ENCODE results near the gene PRKN. TPM values are rescaled to one million over a fixed set of nuclear protein-coding genes. Genes with fewer than 3 reads are reported as not detected.
"Not testable (repeated sequence)": the region's sequence is repeated elsewhere in the genome, so short reads cannot be mapped to it uniquely, and the experiment has no call there.

Gene PRKN
- total RNA-seq, 6 experiments from 2014 or later, result 0.32 TPM; not detected in 5

DNA sequence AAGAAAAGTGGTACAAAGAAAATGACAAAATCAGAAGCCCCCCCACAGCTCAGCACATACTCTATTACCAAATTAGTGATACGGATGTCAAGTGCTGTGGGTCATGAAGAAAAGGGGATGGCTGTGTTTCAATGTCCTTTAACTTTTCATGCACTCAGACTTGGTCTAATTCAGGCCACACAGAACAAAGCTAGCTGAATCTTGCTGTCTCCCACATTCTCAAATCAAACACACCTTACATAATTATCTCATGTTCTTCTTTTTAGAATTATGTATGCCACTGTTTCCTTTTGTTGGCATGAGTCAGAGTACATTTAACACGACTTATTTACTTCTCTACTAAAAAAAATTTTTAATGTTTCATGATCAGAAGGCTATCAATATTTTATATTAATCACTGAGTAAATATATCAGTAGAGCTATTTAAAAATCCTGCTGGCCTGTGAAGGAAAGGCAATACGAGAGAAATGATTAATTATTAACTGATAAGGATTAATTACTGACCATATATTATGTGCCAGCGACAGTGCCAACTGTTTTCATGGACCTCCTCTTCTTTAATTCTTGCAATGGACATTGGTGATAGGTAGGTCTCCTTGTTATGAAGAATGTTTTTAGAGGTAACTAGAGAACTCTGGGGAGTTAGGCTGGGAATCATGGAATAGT, 857.2 kb downstream of the PRKN start:
- Mint-ChIP-seq H3K36me3 (ENCODE audit: low read depth) (0 out of 2 replicates have a peak, but pooled peaks cover 4% of the 10 kb centered on the region), H3K27ac (no peak overlapping the region), H3K4me3 (no peak overlapping the region), H3K9me3 (peaks cover 26% of the 10 kb centered on the region), H3K4me1 (ENCODE audit: low read depth) (no peaks in the 10 kb centered on the region), H3K27me3 (ENCODE audit: insufficient read depth) (no peaks in the 10 kb centered on the region)
- TF ChIP-seq, protein P1, sequence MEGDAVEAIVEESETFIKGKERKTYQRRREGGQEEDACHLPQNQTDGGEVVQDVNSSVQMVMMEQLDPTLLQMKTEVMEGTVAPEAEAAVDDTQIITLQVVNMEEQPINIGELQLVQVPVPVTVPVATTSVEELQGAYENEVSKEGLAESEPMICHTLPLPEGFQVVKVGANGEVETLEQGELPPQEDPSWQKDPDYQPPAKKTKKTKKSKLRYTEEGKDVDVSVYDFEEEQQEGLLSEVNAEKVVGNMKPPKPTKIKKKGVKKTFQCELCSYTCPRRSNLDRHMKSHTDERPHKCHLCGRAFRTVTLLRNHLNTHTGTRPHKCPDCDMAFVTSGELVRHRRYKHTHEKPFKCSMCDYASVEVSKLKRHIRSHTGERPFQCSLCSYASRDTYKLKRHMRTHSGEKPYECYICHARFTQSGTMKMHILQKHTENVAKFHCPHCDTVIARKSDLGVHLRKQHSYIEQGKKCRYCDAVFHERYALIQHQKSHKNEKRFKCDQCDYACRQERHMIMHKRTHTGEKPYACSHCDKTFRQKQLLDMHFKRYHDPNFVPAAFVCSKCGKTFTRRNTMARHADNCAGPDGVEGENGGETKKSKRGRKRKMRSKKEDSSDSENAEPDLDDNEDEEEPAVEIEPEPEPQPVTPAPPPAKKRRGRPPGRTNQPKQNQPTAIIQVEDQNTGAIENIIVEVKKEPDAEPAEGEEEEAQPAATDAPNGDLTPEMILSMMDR (IDR thresholded peaks at IDR 0.05), result no peak
- DNase-seq, result no peak

DNA sequence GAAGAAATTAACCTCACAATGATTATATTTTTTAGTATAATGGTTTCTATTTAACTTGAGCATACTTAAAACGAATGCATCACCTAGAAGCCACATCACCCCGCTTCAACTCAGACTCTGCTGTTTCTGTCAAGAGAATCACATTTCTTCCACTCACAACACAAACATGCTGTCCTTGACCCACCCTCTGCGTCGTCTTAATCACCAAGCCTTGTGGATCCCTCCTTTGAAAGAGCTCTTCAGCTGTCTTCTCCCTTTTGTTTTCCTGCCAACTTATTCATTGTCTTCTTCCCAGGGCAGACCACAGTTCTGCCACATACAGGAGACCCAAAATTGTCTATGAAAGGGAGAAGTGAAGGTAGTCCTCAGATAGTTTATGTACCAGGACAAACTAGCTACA, 858.1 kb downstream of the PRKN start:
- Mint-ChIP-seq H3K4me1 (ENCODE audit: low read depth) (no peaks in the 10 kb centered on the region), H3K4me3 (no peak overlapping the region), H3K9me3 (peaks cover 33% of the 10 kb centered on the region), H3K27me3 (ENCODE audit: insufficient read depth) (no peaks in the 10 kb centered on the region), H3K27ac (no peak overlapping the region), H3K36me3 (ENCODE audit: low read depth) (0 out of 2 replicates have a peak, but pooled peaks cover 4% of the 10 kb centered on the region)
- TF ChIP-seq, protein P1 (IDR thresholded peaks at IDR 0.05), result no peak
- DNase-seq, result no peak

DNA sequence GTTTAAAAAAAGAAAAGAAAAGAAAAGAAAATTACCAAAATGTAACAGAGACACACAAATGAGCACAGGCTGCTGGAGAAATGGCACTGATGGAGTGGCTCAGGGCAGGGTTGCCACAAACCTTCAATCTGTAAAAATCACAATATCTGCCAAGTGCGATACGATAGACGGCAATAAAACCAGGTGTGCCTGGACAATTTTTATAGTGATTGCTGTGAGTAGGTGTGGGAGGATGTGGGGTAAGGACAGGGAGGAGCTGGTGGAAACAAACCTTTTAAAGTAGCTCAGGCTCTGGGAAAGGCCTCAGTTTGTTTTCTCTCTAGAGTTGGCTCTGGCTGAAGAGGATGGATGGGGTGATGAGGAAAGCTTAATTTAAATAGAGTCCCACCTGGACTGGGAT, 861.0 kb downstream of the PRKN start:
- Mint-ChIP-seq H3K4me3 (no peak overlapping the region), H3K4me1 (ENCODE audit: low read depth) (no peaks in the 10 kb centered on the region), H3K27ac (no peak overlapping the region), H3K36me3 (ENCODE audit: low read depth) (0 out of 2 replicates have a peak, but pooled peaks cover 4% of the 10 kb centered on the region), H3K27me3 (ENCODE audit: insufficient read depth) (no peaks in the 10 kb centered on the region), H3K9me3 (peaks cover 46% of the 10 kb centered on the region)
- DNase-seq, result no peak
- TF ChIP-seq, protein P1 (IDR thresholded peaks at IDR 0.05), result no peak

DNA sequence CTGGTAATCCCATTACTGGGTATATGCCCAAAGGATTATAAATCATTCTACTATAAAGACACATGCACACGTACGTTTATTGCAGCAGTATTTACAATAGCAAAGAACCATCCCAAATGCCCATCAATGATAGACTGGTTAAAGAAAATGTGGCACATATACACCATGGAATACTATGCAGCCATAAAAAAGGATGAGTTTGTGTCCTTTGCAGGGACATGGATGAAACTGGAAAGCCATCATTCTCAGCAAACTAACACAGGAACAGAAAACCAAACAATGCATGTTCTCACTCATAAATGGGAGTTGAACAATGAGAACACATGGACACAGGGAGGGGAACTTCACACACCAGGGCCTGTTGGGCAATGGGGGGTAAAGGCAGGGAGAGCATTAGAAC, 866.5 kb downstream of the PRKN start:
- H3K4me1 Mint-ChIP-seq (ENCODE audit: low read depth); DNase-seq; H3K36me3 Mint-ChIP-seq (ENCODE audit: low read depth); H3K4me3 Mint-ChIP-seq; H3K27me3 Mint-ChIP-seq (ENCODE audit: insufficient read depth); H3K27ac Mint-ChIP-seq: not testable (repeated sequence)
- peaks cover 56% of the 10 kb centered on the region for H3K9me3 Mint-ChIP-seq

- Mint-ChIP-seq H3K27ac (no peak overlapping the region), H3K36me3 (ENCODE audit: low read depth) (no peaks in the 10 kb centered on the region)
Observed at GRCh38 chr6:161853657-161854056, 873.9 kb downstream of the PRKN start.

DNA sequence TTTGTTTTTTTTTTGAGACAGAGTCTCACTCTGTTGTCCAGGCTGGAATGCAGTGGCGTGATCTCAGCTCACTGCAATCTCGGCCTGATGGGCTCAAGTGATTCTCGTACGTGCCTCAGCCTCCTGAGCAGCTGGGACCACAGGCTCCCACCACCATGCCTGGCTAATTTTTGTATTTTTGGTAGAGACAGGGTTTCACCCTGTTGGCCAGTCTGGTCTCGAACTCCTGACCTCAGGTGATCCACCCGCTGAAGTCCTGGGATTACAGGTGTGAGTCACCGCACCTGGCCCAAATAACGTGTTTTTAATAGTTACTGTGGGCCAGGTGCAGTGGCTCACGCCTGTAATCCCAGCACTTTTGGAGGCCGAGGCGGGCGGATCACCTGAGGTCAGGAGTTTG, 876.1 kb downstream of the PRKN start:
- not testable (repeated sequence) for H3K4me3 Mint-ChIP-seq; H3K27me3 Mint-ChIP-seq (ENCODE audit: insufficient read depth); H3K27ac Mint-ChIP-seq; H3K36me3 Mint-ChIP-seq (ENCODE audit: low read depth); DNase-seq; H3K4me1 Mint-ChIP-seq (ENCODE audit: low read depth)
- H3K9me3 Mint-ChIP-seq, result peaks cover 58% of the 10 kb centered on the region

More at GRCh38 chr6:161853657-161854056, 873.9 kb downstream of the PRKN start:
- Mint-ChIP-seq H3K4me3 (no peak overlapping the region), H3K27me3 (ENCODE audit: insufficient read depth) (no peaks in the 10 kb centered on the region), H3K9me3 (peaks cover 51% of the 10 kb centered on the region), H3K4me1 (ENCODE audit: low read depth) (no peaks in the 10 kb centered on the region)
- DNase-seq, result no peak
- TF ChIP-seq, protein P1 (IDR thresholded peaks at IDR 0.05), result no peak
